GM21529 (cell line): Measurements from ENCODE around the gene VSTM2L.

ENCODE experiments used
- ATAC-seq: cut with Tn5 transposase; IDR thresholded peaks from one replicate; pipeline ENCODE4 v1.9.1; 2021; ENCODE audit not compliant: unreplicated experiment

VSTM2L gene

DNA sequence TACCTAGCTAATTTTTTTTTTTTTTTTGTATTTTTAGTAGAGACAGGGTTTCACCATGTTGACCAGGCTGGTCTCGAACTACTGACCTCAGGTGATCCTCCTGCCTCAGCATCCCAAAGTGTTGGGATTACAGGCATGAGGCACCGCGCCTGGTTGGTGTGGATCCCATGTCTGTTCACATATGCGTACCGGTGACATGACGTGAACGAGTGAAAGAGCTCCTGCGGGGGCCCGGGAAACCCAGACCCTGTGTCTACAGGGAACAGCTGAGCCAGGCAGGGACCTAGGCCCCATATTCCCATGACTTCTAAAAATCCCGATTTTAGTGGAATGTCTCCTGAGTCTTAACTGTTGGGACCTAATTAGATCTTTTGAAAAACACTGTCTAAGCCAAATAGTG is 33.1 kb downstream of the VSTM2L start:
- ATAC-seq = no peak

DNA sequence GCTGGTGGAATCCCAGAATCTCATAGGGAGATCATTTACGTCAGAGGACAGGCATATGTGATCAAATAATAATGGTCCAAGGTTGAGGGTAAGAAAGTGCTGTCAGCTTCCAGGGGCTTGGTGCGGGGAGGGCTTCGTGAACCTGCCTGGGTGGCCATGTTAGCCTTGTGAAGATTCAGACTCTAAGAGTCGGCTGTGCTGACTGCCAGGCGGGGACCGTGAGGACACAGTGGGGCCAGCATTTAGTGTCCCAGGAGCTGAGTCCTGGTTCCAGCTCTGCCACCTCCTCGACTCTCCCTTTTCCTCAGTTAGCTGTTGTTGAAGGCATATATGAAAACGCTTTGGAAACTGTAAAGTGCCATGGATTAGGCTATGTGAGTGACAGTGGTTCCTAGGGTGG is 33.5 kb downstream of the VSTM2L start:
- no peak for ATAC-seq

DNA sequence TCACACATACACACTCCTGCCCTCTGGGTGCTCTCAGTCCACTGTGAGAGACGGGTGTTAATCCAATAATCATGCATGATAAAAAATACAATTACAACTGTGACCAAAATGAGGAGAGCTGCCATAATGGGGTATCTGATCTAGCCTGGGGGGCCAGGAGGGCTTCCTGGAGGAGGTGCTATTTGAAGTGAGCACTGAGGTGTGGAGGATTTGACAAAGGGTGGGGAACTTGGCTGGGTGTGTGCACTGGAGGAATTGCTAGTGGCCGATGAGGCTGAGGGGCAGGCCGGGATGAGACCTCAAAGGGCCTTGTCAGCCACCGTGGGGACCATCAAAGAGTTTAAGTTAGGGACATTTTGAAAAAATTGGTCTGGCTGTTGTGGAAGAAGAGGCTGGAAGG is 34.8 kb downstream of the VSTM2L start:
- no peak for ATAC-seq

DNA sequence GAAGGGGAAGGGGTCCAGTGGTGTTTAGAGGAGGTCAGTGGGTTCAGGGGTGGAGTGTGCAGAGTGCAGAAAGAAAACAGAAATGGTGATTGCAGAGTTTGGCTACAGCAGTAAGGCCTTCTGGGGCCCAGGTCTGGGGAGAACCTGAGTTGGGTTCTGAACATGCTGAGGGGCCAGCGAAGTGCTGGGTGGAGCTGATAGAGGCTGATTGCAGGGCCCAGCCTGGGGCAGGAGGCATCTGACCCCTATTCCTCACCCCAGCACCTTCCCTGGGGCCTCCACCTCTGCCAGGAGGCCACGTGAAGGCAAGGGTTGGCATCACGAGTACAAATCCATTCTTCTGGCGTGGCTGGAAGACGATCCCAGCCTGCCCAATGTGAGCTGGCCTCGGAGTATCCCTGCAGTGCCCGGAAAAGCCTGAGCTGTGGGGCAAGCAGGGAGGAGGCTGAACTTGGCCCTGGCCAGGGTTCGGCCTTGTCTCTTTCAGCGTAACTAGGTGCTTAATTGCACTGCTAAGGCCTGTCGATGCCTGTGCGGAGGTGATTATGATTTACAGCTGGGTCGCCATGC is 35.3 kb downstream of the VSTM2L start:
- ATAC-seq = no peak

DNA sequence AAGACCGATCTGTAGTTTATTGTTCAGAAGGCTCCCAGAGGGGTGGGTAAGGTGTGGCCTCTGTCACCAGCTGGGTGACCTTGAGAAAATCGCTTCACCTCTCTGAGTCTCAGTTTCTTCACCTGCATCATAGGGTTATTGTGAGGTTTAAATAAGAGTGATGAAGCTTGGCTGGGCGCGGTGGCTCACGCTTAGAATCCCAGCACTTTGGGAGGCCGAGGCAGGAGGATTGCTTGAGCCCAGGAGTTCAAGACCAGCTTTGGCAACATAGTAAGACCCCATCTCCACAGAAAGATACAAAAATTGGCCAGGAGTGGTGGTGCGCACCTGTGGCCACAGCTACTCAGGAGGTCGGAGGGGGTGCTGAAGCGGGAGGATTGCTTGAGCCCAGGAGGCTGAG is 36.0 kb downstream of the VSTM2L start:
- ATAC-seq = no peak

DNA sequence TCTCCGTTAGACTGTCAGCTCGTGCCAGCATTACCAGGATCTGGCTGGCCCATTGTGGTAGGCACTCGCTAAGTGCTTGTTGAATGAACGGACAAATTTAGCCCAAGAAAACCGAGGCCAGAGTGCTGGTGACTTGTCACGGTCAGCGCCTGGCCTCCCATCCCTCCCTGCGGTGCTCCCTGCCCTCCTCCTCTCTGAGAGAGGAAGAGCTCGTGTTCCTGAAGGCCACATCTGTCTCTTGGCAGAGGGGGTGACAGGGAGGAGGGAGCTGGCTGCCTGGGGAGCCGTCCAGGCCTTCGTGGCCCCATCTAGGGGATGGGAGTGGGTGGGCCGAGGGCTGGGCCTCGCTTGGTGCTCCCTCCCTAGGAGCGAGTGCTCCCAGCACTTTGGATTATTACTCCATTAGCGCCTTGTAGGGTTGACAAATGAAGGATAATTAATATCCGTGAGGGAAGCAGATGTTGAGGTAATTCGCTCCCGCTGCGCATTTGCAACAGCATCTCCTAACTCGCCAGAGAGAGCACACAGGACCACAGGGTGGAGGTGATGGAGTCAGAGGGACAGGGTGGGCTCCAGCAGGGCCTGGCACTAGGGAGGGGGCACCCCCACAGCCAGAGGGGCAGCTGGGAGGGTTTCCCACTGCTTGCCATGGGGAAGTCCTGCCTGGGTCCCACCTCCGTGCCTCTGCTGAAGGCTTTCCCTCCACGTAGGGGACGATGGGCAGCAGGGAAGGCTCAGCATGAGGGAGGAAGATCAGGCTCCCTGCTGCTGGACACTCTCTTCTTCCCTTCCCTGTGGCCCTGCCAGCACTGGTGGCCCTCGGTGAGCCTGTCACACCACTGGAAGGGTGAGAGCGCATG is 37.0 kb downstream of the VSTM2L start:
- ATAC-seq = no peak

DNA sequence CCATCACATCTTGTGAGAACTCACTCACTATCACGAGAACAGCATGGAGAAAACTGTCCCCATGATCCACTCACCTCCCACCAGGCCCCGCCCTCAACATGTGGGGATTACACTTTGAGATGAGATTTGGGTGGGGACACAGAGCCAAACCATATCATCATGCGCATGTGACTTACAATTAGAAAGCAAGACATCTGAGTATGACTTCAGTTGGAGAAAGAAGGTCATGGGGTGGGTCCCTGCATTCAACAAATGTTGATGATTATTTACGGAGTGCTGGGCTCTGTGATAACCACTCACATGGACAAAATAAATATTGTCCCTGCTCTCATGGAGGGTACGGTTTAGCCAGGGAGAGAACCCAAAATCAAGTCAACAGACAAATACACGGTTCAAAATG is 37.9 kb downstream of the VSTM2L start:
- ATAC-seq = no peak

DNA sequence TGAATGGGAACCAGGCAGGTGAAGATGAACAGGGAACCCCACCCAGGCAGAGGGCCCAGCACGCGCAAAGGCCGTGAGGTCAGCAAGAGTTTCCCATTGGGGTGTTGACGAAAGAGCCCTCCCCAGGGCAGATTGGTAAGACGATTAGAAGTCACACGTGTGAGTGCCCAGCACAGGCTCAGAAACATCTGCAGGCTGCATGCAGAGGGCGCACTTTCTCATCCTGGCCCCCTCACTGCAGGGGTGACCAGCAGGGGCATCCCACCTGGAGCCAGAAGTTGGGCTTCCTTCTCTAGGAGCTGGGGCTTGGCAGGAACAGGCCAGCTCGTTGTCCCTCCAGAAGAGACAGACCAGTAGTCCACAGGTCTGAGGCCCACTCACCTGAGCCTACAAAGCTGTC is 38.4 kb downstream of the VSTM2L start:
- ATAC-seq = no peak

DNA sequence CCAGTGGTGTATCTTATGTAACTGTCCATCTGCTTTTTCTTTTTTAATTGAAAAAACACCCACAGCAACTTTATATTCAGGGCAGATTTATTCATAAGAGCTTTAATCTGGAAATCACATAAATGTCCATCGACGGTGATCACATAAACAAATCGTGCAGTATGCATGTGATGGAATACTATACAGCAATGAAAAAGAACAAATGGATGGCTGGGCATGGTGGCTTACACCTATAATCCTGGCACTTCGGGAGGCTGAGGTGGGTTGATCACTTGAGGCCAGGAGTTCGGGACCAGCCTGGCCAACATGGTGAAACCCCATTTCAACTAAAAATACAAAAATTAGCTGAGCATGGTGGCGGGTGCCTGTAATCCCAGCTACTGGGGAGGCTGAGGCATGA is 39.1 kb downstream of the VSTM2L start:
- ATAC-seq = no peak

DNA sequence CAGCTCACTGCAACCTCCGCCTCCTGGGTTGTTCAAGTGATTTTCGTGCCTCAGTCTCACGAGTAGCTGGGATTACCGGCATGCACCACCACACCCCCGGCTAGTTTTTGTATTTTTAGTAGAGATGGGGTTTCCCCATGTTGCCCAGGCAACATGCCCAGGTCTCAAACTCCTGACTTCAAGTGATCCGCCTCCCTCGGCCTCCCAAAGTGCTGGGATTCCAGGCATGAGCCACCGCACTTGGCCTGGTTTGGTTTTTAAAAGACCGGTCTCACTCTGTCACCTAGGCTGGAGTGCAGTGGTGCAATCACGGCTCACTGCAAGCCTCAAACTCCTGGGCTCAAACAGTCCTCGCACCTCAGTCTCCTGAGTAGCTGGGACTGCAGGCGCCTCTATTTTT is 40.1 kb downstream of the VSTM2L start:
- ATAC-seq = no peak

DNA sequence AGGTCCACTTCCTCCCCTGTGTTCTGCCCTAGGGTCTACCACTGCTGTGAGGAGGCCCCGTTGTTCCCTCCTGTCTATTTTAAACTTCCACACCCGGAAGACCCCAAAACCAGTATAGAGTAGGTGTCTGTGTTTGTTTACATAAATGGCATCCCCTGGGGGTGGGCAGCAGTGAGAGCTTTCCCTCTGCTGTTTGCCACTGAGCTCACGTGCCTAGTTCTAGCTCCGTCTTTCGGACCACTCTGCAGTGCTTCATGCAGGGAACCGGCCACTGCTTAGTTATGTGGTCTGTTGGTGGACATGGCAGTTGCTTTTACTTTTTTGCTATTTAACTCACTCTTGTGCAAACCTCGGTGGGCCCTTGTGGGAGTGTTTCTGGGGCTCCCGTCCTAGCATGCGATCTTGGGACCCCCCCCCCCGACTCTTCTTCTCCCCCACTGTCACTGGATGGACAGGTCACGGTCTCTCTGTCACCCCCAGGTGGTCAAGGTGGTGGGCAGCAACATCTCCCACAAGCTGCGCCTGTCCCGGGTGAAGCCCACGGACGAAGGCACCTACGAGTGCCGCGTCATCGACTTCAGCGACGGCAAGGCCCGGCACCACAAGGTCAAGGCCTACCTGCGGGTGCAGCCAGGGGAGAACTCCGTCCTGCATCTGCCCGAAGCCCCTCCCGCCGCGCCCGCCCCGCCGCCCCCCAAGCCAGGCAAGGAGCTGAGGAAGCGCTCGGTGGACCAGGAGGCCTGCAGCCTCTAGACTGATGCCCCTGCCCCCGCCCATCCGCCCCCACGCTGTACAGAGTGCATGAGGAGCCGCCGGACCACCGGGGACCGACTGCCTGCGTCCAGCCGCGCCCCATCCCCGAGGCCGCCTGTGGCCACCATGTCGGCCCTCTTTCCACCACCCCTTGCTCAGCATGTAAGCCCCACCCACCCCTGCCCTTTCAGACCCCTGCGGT is 40.9 kb downstream of the VSTM2L start:
- ATAC-seq = no peak

DNA sequence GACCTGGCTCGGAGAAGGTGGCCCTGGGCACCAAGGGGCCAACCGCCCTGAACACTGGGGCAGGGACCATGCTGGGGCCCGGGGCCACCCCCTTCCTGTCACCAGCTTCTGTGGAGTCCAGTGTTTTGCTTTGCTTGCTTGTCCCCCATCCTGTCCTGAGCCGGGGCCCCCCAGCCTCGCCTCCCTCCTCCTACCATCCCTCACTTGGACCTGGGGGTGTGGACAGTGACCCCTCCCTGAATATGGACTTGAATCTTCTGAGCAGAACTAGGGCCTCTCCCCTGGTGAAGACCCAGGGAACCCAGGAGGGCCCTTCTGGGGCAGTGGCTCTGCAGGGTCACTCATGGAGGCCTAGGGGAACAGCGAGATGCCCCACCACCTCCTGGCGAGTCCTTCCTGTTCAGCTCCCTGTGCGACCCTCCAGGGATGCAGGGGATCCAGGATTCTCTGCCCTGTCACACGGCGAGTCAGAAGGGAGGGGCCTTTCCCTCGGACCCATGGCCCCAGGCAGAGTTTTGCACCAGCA is 41.6 kb downstream of the VSTM2L start:
- no peak for ATAC-seq

DNA sequence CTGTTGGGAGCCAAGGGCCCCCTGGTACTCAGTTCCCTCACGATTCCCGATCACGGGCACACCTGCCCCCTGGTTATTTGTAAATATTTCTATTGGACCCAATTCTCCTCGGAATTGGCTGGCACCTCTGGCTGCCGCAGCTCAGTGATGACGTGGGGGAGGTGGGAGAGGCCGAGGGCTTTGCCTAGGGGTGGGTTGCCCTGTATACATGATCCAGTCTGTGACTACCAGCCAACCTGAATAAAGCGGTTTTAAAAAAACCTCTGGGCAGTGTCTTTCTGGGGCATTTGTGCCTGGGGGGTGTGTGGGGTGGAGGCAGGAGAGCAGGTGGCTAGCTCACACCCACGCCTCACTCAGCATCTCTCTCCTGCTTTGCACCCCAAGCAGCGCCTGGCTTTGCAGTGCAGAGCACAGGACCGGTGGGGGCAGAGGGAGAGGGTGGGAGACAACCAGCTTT is 42.2 kb downstream of the VSTM2L start:
- no peak for ATAC-seq

DNA sequence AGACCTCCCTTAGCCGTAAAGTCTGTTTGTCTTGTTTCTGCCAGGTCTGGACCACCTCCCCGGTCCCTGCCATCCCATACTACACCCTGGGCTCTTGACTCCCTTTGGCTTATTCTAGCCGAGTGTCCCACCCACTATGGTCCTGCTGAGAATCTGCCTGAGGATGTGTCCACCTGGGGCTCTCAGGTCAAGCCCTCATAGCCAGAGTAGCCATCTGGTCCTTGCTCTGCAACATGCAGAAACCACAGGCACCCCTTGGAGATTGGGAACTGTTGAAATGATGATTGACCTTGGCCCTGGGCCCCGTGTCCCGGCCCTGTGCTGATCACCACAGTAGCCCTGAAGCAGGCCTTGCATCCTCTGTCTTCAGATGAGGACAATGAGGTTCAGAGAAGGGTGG is 44.0 kb downstream of the VSTM2L start:
- no peak for ATAC-seq

DNA sequence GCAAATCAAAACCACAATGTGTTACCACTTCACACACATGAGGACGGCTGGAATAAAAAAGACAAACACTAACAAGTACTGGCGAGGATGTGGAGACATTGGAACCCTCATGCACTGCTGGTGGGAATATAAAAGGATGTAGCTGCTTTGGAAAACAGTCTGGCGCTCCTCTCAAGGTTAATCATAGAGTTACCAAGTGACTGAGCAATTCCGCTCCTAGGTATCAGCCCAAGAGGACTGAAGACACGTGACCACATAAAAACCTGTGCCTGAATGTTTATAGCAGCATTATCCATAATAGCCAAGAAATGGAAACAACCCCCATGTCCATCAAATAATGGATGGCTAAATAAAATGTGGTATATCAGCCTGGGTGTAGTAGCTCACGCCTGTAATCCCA is 45.0 kb downstream of the VSTM2L start:
- ATAC-seq = no peak

DNA sequence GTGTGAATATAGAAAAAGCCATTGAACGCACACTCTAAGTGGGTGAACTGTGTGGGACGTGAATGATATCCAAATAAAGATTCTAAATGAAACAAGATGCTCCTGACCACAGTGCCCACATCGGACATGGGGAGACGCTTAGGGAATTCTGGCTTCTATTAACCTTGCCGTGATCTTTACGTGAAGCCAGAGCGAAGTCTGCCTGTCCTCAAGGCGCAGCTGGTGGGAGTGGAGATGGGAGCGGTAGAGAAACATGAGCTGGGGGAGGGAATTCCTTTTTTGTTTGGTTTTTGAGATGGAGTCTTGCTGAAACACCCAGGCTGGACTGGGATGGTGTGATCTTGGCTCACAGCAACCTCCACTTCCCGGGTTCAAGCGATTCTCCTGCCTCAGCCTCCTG is 46.0 kb downstream of the VSTM2L start:
- no peak for ATAC-seq

DNA sequence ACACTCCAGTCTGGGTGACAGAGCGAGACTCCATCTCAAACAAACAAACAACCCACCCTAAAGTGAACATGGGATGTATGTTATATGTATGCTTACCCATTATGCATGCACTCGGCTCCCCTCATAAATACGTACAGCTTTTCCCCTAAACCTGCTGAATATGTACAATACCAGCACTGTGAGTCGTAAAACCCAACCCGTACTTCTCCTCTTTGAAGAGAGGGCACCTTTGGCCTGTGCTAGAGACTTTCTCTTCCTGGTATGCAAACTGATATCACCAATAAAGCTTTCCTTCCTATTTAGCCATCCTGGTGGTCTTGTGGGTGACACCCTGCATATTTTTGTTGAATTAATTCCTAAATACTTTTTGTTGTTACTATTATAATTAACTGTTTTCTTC is 51.3 kb downstream of the VSTM2L start:
- ATAC-seq = no peak

DNA sequence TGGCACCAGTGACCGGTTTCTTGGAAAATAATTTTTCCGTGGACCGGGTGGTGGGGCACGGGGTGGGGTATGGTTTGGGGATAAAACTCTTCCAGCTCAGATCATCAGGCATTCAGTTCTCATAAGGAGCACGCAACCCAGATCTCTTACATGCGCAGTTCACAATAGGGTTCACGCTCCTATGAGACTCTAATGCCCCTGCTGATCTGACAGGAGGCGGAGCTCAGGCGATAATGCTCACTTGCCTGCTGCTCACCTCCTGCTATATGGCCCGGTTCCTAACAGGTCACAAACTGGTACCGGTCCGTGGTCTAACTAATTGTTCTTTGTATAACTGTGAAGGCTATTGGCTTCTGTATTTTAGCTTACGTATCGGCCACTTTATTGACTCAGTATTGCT is 51.7 kb downstream of the VSTM2L start:
- no peak for ATAC-seq

DNA sequence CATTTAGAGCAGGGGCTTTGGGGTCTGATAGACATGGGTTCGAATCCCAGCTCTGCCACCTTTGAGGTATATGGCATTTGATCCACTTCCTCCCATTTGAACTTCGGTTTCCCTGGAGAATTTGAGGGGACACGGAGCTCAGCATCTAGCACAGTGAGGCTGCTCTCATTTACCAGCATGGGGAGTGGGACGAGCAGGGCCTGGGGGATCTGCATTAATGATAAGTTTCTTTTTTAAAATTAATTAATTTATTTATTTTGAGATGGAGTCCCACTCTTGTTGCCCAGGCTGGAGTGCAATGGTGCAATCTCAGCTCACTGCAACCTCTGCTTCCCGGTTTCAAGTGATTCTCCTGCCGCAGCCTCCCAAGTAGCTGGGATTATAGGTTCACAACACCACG is 52.6 kb downstream of the VSTM2L start:
- ATAC-seq = no peak

DNA sequence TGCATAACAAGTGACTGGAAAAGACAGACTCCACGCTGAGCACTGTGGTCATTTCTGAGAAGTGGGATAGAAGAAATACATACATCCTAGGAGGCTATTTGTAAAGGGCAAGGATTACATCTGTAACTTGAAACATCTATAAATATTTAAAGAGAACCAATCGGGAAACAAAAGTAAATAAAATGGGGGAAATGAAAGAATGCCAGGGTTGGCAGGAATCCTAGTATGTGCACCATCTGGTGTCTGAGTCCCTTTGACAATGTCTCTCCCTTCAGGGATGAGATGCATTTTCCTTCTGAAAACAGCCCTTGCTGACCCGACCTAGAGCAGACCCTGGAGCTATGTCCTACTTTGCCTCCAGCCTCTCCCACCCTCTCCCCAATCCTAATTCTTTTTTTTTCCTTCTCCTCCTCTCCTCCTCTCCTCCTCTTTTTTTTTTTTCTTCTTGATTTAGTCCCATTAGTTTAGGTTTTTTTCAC is 53.2 kb downstream of the VSTM2L start:
- no peak for ATAC-seq

DNA sequence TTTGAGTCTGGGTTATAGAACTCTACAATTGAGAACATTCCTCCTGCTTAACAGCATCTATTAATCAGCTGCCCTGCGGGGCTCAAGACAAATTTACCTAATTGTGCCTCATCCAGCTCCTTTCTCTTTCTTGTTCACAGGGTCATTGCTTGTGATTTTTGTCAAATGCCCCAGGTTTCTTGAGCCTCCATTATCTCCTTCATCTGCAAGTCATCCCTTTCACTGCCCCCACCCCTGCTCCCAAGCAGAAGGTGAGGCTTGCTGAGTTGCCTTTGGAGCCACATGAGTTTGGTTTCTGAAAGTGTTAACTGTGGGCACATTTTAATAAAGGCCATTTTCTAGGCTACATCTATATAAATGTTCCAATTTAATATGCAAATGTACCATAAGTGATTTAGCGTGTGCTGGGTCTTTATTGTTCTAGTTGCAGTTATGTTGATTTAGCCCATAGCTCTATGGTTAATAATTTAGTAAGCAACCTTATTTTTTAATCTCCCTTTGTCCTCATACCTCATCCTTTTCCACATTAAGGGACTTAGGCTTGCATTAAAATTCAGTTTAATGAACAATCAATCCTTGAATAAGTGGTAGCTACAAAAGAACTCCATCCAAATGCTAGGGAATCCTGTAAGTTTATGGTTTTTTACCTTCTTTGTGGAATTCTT is 56.1 kb downstream of the VSTM2L start:
- no peak for ATAC-seq
